HG02759 (cell line): ENCODE data around the gene FRMPD2.
A peak's percentile ranks its signal among the peaks of the same experiment; 100 is the strongest.
"Not testable (repeated sequence)": the region's sequence is repeated elsewhere in the genome, so short reads cannot be mapped to it uniquely, and the experiment has no call there.

ENCODE experiments used
- ATAC-seq: cut with Tn5 transposase; IDR thresholded peaks from one replicate; pipeline ENCODE4 v1.9.1; 2021; ENCODE audit warnings: mild to moderate bottlenecking, moderate library complexity; ENCODE audit not compliant: unreplicated experiment

Gene FRMPD2

DNA sequence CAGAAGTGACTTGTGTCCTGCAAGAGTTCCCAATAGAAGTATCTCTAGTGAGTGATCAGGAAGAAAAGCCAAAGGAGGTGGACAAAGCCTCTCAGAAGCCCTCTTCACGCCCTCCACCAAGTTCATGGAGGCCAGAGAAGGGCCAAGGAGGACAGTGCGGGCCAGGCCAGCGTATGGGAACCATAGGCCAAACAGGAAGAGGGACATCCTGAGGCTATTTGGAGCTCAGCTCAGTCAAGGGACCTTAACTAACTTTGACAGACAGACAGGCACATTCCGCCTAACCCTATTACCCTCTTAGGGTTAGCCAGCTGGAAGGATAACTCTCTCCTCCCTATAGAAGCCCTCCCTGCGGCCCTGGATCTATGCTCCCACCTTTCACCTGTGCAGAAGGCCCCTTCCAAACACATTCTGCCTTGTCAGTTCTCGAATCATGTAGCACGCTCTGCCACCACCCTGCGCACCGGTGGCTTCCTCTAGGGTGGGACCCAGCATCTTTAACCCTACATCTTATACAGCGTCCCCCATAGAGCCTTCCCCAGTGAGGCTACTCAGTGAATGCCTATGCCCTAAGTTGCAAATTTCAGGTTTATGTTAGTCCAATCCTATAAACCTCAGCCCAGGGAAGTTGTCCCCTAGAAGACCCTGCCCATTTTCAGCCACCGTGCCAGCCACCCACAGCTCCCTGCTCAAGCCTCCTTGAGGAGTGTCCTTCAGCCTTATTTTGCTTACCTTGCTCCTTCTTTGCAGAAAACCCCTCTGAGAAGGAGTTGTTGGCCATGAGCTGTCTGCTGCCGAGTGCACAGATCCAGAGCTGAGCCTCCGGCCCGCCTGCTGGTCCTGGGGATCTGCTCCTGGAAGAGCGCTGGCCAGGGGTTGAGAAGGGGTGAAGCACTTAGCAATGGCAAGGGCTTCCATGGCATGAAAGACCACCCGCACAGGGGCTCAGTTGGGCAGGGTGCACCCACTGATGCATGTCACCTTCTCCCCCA is 36.9 kb downstream of the FRMPD2 start:
- no peak for ATAC-seq

DNA sequence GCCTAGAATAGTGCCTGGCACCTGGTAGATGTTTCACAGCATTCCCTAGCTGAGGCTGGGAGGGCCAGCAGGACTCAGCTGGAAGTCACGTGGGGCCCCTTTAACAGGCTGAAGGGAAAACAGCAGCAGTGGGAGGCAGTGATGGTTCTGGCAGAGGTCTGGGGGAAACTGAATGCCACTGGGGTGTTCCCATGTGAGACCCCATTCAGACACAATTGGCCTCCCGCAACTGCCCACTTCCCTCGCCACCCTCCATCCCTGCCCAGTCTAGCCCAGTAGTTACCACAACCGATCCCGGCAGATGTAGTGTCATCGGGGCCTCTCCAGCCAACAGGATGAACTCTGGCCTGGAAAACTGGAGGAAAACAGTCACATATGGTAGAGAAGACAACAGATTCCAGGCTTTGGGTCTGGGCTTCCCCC is 38.3 kb downstream of the FRMPD2 start:
- no peak for ATAC-seq

DNA sequence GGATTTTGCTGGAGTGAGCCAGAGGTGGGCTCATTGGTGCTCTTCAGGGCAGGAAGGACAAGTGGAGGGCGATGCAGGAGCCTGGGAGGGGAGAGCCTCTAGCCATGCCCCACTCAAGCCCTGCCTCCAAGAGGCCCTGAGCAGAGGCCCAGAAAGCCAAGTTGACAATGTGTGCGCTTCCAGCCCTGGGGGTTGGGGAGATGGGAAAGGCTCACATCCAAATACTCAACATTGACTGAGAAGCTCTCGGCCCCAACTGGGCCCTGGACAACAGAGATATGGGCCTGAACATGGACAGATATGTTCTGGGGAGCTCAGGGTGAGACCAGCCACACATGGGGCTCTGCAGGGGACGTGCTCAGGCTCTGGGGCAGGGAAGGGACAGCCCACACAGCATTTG is 39.0 kb downstream of the FRMPD2 start:
- ATAC-seq: no peak

DNA sequence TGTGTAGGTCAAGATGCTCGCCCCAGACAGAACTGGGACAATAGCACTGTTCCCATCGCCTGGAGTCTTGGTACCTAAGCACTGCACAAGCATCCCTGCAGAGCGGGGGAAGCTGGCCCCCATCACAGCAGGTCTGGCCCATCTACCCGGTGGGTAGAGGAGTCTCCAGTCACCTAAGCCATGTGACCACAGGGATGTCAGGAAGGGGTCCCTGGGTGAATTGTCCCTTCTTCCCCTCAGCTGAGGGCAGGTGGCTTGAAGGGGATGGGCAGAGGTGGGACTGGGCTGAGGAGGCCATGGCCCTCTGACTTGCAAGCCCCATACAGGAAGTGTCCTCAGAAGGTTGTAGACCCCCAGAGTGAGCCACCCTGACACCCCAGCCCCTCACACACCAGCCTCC is 39.7 kb downstream of the FRMPD2 start:
- no peak for ATAC-seq

DNA sequence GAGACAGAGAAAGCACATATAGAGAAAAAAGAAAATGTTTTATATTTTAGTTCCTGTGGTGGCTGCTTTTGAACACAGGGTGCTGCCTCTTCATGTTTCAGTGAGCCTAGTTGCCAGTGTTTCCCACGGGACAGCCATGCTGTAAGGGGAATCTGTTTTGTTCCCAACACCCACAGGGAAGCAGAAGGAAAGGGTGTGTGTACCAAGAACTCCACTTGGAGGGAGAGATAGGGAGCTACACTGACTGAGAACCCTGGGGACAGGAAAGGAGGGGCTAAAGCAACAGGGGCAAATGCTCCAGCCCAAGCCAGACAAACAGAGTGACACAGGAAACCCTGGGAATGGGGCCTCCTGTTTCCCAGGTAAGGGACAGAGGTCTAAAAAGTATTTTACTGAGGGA is 40.2 kb downstream of the FRMPD2 start:
- no peak for ATAC-seq

DNA sequence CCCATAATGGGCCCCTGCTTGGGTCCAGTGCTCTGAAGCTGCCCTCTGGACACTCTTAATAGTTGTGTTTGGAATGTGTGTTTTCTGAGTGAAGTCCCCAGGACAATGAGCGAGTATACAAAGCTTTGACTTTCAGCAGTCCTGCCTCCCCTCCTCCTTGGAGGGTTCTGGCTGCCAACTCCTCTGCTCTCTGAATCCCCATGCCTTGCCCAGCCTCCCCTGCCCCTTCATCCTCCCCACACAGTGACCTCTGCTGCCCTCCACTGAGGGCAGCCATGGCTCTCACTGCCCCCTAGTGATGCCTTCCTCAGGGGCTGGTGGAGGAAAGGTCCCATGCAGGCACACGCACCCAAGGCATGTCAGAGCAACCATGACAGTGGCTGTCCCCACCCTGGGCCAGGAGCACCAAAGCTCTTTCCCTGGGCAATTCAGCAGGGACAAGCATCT is 40.9 kb downstream of the FRMPD2 start:
- no peak for ATAC-seq

DNA sequence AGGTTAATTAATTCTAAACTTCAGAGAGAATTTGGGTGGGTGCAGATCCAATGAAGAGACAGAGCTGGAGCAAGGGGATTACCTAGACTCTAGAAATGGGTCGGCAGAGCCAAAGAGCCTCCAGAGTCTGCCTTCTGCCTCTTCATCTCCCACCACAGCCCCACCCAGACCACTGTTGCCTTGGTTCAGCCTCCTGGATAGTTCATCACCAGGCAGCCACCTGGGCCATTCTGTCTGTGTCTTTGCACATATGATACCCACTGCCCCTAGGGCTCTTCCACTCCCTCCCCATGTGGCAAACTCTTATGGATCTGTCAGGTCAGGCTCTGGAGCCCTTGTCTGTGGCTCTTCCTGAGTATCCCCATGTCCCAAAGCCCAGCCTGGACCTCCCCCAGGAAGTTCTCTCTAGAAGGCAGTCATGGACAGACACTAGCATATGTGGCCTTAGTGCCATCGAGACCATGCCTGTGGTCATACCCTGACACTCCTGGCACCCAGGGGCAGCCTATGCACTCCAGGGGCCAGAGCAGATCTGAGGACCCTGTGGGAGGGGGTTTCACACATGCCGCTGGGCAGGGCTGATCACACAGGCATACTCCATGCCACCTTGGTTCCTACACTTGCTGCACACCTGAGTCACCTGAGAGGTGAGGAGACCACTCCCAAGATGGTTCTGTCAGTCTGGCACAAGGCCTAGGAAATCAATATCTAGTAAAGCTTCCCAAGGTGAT is 41.6 kb downstream of the FRMPD2 start:
- ATAC-seq: no peak

DNA sequence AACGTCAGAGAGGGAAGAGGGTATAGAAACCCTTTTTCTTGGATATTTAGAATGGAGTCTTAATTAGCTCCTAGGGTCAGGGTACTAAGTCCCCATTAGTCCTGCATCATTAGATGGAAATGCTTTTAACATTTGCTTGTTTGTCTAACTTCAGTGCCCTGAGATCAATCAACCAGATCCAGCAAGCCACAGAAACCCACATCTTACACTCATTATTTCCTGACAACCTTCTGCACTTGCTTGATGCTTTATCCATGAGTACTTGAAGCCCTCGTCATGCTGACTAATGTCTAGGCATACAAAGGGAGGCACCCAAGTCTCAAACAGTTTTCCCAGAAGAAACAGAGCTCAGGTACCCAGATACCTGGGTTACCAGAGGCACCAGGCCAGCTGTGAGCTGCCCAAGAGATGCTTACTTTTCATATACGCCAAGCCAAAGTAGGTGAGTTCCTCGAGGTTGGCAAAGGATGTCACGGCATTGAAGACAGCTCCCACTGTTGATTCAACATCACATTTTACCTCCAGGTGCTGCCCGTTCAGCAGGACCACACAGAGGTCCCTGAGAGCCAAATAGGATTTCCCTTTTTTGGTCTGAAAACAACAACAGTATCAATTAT is 42.7 kb downstream of the FRMPD2 start:
- ATAC-seq: peak; percentile 72

DNA sequence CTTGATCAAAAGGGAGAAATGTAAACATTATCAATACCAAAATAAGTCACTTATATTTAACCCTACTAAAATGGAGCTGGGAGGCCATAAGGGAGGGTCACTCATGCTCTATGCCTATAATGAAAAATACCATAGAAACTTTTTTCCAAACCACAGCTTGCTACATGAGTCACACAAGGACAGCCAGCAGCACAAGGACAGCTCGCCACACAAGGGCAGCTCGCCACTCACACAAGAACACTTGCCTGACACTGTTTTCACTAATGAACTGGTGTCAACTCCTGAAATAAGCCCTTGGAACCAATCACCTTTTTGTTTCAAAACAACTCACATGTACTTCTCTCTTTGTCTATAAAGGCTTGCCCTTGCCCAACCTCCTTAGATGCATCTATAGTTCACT is 43.3 kb downstream of the FRMPD2 start:
- peak; percentile 51 for ATAC-seq

DNA sequence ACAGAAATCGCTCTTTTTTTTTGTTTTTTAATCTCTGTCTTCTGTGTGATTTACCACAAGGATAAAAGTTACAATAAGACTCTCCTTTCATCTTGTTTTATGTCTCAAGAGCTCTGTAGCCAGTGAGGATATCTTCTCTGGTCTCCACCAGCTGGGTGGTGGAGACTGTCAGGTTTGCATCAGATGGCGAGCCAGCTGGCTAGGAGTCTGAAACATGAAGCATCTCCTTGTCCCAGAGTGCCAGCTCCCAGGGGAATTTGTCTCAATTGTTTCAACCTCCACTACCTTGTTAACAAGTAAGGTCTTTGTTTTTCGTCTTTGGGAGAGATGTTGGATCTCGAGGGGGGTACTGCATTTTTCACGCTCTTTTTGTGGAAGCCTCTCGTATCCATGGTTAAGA is 47.3 kb downstream of the FRMPD2 start:
- ATAC-seq: no peak

DNA sequence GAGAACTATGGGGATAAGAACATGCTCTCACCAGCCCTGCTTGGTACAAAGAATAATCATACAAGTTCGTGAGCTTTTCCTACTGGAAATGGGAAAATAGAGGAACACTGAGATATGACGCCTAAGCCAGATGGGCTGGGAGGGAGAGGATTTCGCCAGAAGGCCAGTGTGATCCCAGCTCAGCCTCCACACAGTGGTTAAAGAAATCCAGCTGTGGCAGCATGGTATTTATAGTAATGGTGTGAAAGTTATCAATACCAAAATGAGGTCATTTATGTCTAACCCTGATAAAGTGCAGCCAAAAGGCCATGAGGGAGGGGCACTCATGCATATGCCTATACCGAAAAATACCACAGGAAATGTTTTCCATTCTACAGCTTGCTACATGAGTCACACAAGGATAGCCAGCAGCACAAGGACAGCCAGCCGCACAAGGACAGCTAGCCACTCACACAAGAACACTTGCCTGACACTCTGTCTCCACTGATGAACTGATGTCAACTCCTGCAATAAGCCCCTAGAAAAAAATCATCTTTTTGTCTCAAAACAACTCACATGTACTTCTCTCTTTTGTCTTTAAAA is 49.4 kb downstream of the FRMPD2 start:
- ATAC-seq: no peak

DNA sequence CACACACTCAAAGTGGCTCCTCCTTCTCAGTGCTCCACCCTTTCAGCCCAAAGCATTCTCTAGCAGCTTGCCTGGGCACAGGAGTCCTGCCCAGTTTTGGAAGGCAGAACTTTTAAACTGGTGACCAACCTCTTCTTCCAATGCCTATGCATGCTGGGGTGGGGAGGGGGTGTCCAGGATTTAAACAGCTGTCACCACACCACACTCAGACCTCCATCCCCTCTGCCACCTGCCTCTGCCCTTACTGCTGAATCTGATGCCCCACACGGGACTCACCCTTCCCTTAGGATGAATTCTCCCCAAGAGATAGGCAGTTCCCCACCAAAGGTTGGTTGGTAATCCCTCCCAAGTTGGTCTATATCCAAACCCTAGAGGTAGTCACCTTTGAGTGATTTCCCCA is 50.2 kb downstream of the FRMPD2 start:
- no peak for ATAC-seq

DNA sequence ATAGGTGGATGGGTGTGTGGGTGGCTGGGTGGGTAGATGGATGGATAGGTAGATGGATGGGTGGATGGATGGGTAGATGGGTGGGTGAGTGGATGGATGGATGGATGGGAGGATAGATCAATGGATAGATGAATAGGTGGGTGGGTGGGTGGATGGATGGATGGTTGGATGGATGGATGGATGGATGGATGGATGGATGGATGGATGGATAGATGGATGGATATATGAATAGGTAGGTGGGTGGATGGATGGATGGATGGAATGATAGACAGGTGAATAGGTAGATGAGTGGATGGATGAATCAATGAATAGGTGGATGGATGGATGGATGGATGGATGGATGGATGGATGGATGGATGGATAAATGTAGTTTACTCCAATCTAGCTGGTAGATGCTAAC is 52.7 kb downstream of the FRMPD2 start:
- ATAC-seq: no peak

DNA sequence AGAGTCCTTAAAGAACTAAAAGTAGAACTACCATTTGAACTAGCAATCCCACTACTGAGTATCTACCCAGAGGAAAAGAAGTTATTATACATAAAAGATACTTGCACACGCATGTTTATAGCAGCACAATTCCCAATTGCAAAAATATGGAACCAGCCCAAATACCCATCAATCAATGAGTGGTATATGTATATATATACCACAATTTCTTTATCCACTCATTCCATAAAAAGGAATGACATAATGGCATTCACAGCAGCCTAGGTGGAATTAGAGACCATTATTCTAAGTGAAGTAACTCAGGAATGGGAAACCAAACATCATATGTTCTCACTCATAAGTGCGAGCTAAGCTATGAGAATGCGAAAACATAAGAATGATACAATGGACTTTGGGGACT is 53.5 kb downstream of the FRMPD2 start:
- ATAC-seq: not testable (repeated sequence)

DNA sequence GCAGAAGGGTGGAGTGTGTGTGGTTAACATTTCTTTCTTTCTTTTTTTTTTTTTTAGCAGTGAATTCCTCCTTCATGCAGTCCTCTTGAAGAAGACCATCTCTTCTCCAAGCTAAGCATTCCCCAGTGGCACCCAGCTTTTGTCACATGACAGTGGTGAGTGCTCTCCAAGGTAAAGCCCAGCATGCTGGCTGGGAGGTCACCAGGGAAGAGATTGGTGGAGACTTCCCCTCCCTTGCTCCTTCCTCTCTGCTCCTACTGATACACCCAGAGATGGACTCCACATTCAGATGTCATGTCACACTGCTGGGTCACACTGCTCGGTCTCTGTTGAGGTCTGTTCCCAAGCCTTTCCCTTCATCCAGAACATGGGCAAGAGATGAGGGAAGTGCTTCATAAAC is 55.3 kb downstream of the FRMPD2 start:
- ATAC-seq: no peak

DNA sequence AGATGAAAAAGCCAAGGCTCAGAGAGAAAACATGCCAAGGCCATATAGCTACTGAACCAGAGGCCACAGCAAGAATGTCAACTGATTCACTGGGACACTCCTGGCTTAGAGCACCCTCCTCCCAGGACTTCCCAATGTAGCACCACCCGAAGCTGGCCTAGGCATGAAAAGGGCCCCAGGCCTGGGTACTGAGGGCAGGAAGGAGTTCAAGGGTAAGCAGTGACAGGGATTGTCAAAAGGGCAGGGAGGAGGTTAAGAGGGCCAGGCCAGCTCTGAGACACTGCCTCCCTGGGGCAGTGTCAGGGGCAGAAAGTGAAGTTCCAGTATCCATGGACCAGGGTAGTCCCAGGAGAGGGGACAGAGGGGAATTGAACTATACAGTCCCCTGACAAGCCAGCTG is 57.8 kb downstream of the FRMPD2 start:
- ATAC-seq: no peak

DNA sequence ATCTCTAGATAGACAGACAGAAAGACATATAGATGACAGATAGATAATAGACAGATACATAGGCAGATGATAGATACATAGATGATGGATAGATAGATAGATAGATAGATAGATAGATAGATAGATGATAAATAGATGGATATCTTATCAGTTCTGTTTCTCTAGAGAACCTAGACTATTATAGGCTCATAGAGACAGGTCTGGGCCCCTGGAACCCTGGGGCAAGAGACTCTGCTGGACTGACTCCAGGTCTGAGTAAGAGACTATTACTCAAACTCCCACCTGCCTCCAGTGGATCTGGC is 58.3 kb downstream of the FRMPD2 start:
- ATAC-seq: no peak

DNA sequence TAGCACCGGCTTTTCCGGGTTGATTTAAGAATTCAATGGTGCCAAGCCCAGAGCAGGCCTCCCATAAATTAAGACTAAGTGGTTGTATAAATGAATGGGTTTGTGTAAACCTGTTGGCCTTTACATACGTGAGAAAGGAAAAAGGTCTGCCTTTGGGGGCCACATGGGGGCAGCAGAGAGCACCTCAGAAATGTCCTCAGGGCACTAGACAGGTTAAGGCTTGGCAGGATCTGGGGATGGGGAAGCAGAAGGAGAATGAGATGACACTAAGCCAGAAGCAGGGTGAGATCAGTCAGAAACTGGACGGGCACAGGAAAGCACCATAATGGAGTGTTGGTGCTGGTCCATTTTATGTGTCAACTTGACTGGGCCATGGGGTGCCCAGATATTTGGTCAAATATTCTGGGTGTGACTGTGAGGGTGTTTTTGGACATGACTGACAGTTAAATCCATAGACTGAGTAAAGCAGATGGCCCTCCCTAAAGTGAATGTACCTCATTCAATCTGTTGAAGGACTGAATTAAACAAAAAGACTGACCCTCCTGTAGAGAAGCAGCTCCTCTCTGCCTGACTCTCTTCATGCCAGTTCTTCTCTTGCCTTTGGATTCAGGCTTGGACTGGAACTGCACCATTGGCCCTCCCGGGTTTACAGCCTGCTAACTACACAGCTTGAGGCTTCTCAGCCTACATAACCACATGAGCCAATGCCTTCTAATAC is 58.9 kb downstream of the FRMPD2 start:
- no peak for ATAC-seq

DNA sequence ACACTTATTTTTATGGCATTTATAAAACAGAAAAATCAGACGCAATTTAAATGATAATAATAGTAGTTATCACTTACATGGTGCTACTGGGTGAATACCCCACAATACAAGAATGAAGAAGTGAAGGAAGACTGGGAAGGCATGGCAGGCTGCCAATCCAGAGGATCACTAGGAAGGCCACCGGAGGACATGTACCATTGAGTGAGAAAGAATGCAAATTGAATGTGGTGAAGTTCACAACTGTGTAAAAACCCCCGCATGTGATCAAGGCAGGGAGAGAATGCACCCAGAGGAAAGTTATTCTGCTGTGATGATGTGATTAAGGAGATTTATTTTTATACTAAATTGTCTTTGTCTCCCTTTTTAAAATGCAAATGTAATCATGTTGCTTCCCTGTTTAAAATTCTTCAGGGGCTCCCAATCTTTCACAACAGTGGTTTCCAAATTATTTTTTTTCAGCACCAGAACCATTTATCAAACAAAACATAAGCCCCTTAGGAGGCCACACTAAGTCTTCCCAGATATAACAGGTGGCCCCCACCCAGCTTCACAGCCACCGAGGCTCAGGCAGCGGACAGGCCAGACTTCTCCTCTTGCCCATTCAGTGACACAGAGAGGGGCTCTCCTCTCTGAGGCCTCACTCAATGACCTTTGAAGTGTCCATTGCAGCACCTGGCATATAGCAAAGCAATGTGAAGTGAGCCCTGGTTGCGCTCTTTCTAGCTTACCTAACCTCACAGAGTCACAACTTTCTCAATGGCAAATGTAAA is 59.6 kb downstream of the FRMPD2 start:
- no peak for ATAC-seq

DNA sequence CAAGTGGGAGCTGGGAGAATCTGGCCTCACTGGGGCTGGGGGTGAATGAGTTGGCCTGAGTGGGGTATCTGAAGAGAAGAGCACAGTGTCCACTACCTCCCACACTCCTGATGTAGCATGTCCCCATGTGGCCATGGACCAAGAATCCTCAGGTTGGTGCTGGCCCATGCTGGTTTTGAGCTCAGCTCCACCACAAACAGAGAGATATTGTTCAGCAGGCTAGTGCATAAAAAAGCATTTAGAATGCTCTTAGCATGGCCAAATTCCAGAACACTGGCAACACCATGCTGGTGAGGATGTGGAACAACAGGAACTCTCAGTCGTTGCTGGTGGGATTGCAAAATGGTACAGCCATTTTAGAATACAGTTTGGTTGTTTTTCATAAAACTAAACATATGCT is 61.4 kb downstream of the FRMPD2 start:
- no peak for ATAC-seq
